Activated CD4-positive, alpha-beta memory T cell treated with anti-CD3 and anti-CD28 coated beads, Interleukin-2, amount 10 ng/mL, durations not matched to agents 7 days and 5 days (primary cell): Measurements from ENCODE around the gene BNIP5. TPM values are rescaled to one million over a fixed set of nuclear protein-coding genes. Genes with fewer than 3 reads are reported as not detected.

Experiments
- CTCF ChIA-PET: fragments of 350-600 bp; sonication (Branson Sonifier 250); formaldehyde crosslinking; loops from one replicate; lab custom pipeline; 2021; ENCODE audit warnings: antibody characterized with exemption, inconsistent platforms; lab: Charles Lee
- POLR2A ChIA-PET: fragments of 350-600 bp; sonication (Branson Sonifier 250); formaldehyde crosslinking; loops from one replicate; lab custom pipeline; 2021; ENCODE audit warnings: antibody characterized with exemption; lab: Charles Lee
- DNase-seq: peaks from one replicate; pipeline ENCODE4 v3.0.0-alpha.2; 2020
- H3K27ac Mint-ChIP-seq: one replicate; pipeline ENCODE4 v1.8.0; 2021; ENCODE audit warnings: mild to moderate bottlenecking, mixed read lengths
- H3K27me3 Mint-ChIP-seq: one replicate; pipeline ENCODE4 v1.8.0; 2021; ENCODE audit warnings: mixed read lengths
- H3K36me3 Mint-ChIP-seq: one replicate; pipeline ENCODE4 v1.8.0; 2021; ENCODE audit warnings: low read depth, mixed read lengths
- H3K4me1 Mint-ChIP-seq: one replicate; pipeline ENCODE4 v1.8.0; 2021; ENCODE audit warnings: mixed read lengths
- H3K4me3 Mint-ChIP-seq: one replicate; pipeline ENCODE4 v1.8.0; 2021; ENCODE audit warnings: mild to moderate bottlenecking, mixed read lengths
- H3K9me3 Mint-ChIP-seq: one replicate; pipeline ENCODE4 v1.8.0; 2021; ENCODE audit warnings: mixed read lengths
- total RNA-seq, 2 experiments: library from RNA; stranded (reverse); gene quantifications; one replicate each; pipeline ENCODE4 v1.2.3, GENCODE V29; 2021

The BNIP5 gene
- total RNA-seq, 2 experiments from 2014 or later = not detected

DNA sequence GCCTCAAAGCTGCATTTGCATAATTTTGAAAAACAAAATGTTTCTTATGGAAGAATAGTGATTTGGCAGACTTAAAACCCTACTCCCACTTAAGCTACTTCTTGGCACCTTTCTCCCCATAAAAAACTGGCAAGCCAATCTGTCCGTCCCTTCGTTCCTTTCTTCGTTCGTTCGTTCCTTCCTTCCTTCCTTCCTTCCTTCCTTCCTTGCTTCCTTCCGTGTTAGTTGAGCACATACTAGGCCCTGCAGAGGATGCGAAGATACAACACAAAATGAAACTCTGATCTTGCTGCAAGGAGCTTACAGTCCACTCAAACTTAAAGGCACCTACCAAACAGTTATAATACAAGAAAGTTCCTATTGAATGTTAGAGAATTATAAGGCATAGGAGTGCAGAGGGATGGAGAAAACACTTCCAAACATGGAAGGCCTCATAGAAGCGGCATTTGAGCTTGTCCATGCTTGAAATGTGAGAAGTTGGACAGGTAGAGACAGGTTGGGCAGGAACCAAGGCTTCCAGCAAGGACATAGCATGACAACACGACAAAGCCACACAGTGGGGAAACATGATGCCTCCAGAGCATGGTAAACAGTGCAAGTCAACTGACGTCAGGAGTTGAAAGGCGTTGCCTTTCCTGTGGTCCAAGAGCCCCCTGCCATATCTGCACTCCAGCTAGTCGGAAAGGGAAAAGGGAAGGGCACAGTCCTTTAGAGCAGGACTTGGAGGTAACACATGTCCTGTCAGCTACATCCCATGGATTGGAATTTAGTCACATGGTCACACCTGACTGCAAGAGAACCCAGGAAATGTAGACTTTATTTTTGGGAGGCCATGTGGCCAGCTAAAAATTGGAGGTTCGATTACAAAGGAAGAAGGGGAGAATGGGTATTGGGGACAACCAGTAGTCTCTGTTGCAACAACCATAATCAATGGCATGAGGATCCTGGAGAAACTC, 59.8 kb downstream of the BNIP5 start:
- DNase-seq = no peak
- Mint-ChIP-seq H3K27me3 (peaks cover 55% of the 10 kb centered on the region), H3K9me3 (no peaks in the 10 kb centered on the region), H3K27ac (no peak overlapping the region), H3K4me3 (no peak overlapping the region), H3K36me3 (no peaks in the 10 kb centered on the region), H3K4me1 (no peaks in the 10 kb centered on the region)
- ChIA-PET CTCF (no interaction called here), POLR2A (no interaction called here)

DNA sequence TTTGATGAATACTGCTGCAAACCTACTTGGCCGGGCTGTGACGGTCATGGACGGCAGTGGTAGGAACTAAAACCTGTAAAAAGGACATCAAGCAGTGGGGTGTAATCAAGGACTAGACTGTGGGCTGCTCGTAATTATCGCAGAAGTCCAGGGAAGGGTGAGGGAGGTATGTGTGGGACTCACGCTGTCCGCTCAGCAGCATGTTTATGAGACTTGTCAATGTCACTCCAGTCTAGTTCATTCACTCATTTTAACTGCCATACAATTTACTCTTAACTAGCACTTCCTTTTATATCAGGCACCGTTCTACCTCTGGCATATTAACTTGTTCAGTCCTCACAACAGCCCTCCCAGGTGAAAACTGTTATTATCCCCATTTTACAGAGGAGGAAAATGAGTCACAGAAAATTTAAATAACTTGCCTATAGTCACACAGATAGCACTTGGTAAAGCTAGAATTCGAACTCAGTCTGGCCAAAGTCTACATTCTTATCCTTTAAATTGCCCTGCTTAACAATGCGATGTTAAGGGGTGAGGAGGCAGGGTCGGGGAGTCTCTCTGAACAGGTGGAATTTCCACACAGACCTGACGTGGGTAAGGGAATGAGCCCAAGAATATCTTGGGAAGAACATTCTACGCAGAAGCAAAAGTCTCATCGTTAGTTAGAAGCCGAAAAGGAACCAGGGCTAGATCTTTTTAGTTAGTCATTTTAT, 62.7 kb downstream of the BNIP5 start:
- POLR2A ChIA-PET = no interaction called here
- Mint-ChIP-seq H3K36me3 (no peaks in the 10 kb centered on the region), H3K9me3 (no peaks in the 10 kb centered on the region), H3K4me1 (no peaks in the 10 kb centered on the region), H3K4me3 (no peak overlapping the region), H3K27me3 (peaks cover 33% of the 10 kb centered on the region), H3K27ac (no peak overlapping the region)
- no peak for DNase-seq
- CTCF ChIA-PET = no interaction called here

DNA sequence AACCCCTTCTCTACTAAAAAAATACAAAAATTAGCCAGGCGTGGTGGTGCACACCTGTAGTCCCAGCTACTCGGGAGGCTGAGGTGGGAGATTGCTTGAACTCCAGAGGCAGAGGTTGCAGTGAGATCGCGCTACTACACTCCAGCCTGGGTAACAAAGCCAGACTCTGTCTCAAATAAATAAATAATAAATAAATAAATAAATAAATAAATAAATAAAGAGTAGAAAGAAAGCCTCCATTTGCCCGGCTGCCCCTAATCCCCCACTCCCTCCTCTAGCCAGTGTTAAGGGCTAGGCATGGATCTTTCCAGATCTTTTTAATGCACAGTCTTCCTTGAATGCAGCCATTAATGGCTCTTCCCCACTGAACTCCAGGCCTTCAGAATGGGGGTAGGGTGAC, 63.6 kb downstream of the BNIP5 start:
- H3K27ac Mint-ChIP-seq = no peak overlapping the region
- CTCF ChIA-PET = no interaction called here
- POLR2A ChIA-PET = no interaction called here
- no peak for DNase-seq
- no peaks in the 10 kb centered on the region for H3K36me3 Mint-ChIP-seq
- H3K9me3 Mint-ChIP-seq = no peaks in the 10 kb centered on the region
- H3K4me3 Mint-ChIP-seq = no peak overlapping the region
- H3K27me3 Mint-ChIP-seq = peaks cover 25% of the 10 kb centered on the region
- H3K4me1 Mint-ChIP-seq = no peaks in the 10 kb centered on the region

DNA sequence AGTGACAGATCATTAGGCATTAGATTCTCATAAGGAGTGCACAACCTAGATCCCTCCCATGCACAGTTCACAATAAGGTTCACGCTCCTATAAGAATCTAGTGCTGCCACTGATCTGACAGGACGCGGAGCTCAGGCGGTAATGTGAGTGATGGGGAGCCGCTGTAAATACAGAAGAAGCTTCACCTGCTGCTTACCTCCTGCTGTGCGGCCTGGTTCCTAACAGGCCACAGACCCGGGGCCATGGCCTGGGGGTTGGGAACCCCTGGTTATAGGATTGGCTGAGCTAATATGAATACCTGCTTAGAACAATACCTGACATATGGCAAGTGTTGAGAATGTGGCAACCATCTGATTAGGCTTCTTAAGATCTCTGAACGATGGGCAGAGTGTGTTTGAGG, 64.5 kb downstream of the BNIP5 start:
- POLR2A ChIA-PET = no interaction called here
- no peak overlapping the region for H3K4me3 Mint-ChIP-seq
- DNase-seq = no peak
- CTCF ChIA-PET = no interaction called here
- H3K36me3 Mint-ChIP-seq = no peaks in the 10 kb centered on the region
- H3K4me1 Mint-ChIP-seq = no peaks in the 10 kb centered on the region
- H3K27me3 Mint-ChIP-seq = peaks cover 23% of the 10 kb centered on the region
- H3K27ac Mint-ChIP-seq = no peak overlapping the region
- H3K9me3 Mint-ChIP-seq = no peaks in the 10 kb centered on the region

DNA sequence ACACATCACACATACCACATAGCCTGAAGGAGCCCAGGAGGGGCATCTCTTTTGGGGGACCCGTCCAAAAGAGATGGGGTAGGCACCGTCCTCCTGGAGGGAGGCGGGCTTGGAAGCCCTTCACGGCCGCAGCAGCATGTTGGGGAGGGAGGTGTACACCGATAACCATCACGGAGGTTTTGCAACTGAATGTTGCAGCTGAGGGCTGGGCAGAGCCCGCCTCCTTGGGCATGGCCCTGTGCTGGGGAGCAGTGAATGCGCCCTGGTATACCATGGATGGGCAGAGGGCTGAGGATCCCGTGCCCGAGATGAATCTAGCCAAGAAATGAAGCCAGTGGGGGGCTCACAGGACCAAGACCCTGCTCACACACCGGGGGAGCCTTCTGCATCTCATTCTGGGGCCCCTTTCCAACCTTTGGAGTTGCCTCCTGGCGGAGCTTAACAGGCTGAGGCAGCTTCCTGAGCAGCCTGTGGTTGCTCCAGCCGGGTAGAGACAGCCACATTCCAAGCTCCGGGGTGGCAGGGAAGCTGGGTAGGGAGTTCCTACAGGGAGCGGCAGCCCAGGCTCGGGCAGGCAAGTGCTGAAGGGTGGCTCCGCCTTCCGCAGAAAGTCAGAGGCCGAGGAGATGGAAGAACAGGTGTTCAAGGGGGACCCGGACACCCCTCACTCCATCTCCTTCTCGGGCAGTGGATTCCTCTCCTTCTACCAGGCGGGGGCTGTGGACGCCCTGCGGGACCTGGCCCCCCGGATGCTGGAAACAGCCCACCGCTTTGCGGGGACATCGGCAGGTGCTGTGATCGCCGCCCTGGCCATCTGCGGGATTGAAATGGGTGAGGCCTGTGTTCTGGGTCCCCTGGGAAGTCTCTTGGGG, 66.6 kb downstream of the BNIP5 start, which contains the start of gene PNPLA1:
Gene PNPLA1, plus strand, starts transcription at position 227 of the 872 bp plus-strand sequence. Its CDS starts 400 bp downstream, at position 627.
- POLR2A ChIA-PET = no interaction called here
- H3K4me1 Mint-ChIP-seq = no peaks in the 10 kb centered on the region
- H3K4me3 Mint-ChIP-seq = no peak within 1 kb of the TSS
- H3K36me3 Mint-ChIP-seq = no peaks in the 10 kb centered on the region
- H3K27me3 Mint-ChIP-seq = peaks cover 15% of the 10 kb centered on the region
- H3K9me3 Mint-ChIP-seq = no peaks in the 10 kb centered on the region
- no peak for DNase-seq
- CTCF ChIA-PET = interaction anchor here (1.1 kb wide), 1 partner anchor 20 kb away, joined by 3 read pairs; no protein-coding TSS in a partner anchor
- H3K27ac Mint-ChIP-seq = no peak within 1 kb of the TSS

DNA sequence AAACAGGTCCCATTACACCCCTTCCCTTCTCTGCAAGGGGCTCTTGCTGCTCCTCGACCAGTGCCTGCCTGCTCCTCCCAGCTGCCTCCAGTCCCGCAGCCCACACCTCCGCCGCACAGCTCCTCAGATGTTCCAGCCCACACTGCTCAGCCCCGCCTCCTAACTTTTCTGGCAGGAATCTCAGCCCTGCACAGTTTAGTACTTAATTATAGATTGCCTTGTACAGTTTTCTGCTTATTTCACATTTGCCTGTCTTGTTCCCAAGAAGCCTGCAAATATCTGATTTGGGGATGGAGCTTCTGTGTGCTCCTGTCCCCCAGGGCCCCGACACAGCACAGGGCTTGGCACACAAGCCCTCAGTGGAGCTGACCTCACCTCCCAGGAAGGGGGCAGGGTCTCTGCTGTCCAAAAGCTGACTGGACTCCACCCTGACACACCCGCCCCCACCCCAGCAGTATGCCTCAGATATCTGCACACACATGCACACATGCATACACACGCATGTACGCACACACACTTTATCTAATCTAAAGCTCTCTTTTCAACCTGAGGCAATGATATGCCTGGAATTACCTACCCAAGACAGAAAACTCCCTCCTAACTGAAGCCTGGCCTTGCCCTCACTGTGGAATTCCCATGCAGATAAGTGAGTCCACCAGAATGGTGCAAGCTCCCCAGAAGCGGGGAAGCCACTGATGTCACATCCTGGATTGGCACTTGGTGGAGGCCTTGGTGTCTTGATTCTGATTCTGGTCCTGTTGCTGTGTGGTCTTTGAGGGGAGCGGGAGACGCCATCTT, 68.0 kb downstream of the BNIP5 start:
- POLR2A ChIA-PET = no interaction called here
- no peak overlapping the region for H3K4me3 Mint-ChIP-seq
- CTCF ChIA-PET = no interaction called here
- no peaks in the 10 kb centered on the region for H3K4me1 Mint-ChIP-seq
- H3K36me3 Mint-ChIP-seq = no peaks in the 10 kb centered on the region
- H3K27ac Mint-ChIP-seq = no peak overlapping the region
- H3K27me3 Mint-ChIP-seq = peaks cover 9% of the 10 kb centered on the region
- H3K9me3 Mint-ChIP-seq = no peaks in the 10 kb centered on the region
- DNase-seq = no peak

DNA sequence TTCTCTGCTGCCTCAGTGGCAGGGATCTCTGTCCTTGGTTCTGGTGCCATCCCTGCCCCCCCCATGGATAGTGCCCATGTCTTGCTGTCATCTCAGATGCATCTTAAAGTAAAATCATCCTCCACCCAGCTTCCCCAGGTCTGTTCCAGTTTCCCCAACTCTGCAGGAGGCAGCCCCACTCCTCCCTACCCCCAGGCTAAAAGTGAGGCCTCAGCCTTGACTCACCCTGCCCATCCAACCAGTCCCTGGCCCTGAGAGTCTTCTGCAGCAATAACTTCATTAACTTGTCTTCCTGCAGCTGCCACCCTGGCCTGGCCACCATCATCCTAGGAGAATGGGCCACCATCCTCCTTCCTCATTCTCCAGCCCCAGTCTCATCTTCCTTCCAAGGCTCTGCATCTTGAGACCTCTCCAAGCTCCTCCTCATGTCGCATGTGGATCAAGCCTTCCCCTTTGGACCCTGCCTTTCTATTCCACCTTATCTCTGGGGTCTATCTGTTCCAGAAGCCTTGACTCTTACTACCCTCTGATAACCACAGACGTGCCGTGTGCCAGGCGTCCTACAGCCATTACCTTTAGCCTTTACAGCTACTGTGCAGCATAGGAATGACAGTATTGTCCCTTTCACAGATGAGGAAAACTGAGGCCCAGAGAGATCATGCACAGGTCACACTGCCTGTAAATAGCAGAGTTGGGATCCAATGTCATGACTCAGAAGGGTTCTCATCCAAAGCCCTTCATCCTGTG, 68.8 kb downstream of the BNIP5 start:
- ChIA-PET POLR2A (no interaction called here), CTCF (no interaction called here)
- Mint-ChIP-seq H3K36me3 (no peaks in the 10 kb centered on the region), H3K27me3 (peaks cover 7% of the 10 kb centered on the region), H3K9me3 (no peaks in the 10 kb centered on the region), H3K4me3 (no peak overlapping the region), H3K4me1 (no peaks in the 10 kb centered on the region), H3K27ac (no peak overlapping the region)
- DNase-seq = no peak

DNA sequence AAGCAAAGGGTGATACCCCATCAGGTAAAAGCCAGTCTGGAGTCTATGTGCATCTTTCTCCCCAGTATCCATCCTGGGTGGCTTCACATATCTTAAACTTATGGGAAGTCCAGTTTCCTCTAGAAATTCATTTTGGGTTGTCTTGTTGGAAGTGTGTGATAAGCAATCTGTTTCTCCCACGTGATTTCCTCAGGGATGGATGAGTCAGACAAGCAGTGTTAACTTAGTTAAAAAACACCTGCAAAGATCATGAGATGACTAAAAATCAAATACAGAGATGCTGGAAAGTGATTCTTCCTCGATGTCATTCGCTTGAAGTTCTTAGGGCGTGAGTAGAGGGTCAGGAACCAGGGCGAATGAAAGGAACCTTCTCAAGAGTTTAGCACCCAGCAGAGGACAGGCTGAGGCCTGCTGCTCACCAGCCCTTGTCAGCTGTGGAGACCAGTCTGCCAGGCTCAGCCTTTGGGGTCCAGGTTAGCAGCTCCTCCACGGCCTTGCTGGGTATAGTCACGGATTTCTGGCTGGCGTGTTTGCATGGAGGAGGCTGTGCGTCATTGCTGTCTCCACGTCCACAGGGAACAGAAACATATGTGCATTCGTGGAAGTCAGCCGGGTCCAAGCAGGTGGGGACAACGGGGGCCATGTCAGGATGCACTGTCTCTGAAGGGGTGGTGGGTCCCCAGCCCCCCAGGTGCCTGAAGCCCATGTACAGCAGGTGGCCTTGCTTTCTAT, 69.6 kb downstream of the BNIP5 start:
- Mint-ChIP-seq H3K9me3 (no peaks in the 10 kb centered on the region), H3K4me1 (no peaks in the 10 kb centered on the region), H3K4me3 (no peak overlapping the region), H3K27me3 (peaks cover 14% of the 10 kb centered on the region), H3K36me3 (no peaks in the 10 kb centered on the region), H3K27ac (no peak overlapping the region)
- no peak for DNase-seq
- ChIA-PET CTCF (no interaction called here), POLR2A (no interaction called here)

Other genes with a start within 250 kb of the BNIP5 start
- 10 to 100 TPM; 53.7 to 56.2 TPM for gene MAPK13, start 206.4 kb downstream of the BNIP5 start, total RNA-seq
- gene BRPF3, start 140.1 kb downstream of the BNIP5 start, total RNA-seq = 10 to 100 TPM; 21.6 to 21.8 TPM
- gene PNPLA1, start 66.8 kb downstream of the BNIP5 start, total RNA-seq = under 1 TPM in 1 of 2 experiments, not detected in 1; 0.13 TPM
- gene ETV7, start 50.8 kb upstream of the BNIP5 start, total RNA-seq = 10 to 100 TPM; 20.7 to 21.9 TPM
- gene PXT1, start 106.0 kb upstream of the BNIP5 start, total RNA-seq = under 1 TPM in 1 of 2 experiments, not detected in 1; 0.35 TPM
- gene KCTD20, start 106.1 kb upstream of the BNIP5 start, total RNA-seq = 10 to 100 TPM; 60.7 to 63.6 TPM
- gene STK38, start 210.6 kb upstream of the BNIP5 start, total RNA-seq = 10 to 100 TPM; 88.9 to 93.2 TPM